Neural cell (in vitro differentiated cells): ENCODE data around the gene CCDC149.

Experiments used
- EP300 ChIP-seq: fragments of 450-650 bp; conservative IDR thresholded peaks from 2 replicates; pipeline ENCODE4 v1.6.1; 2014; ENCODE audit warnings: antibody characterized with exemption, mild to moderate bottlenecking, moderate library complexity; ENCODE audit not compliant: poor library complexity, severe bottlenecking
- EZH2 ChIP-seq: fragments of 200-600, 300-800 bp; shearing (Covaris generic), sonication (generic); IDR thresholded peaks from 2 replicates; pipeline ENCODE4 v1.6.1; 2014; ENCODE audit warnings: antibody characterized with exemption, low read length, borderline replicate concordance, mild to moderate bottlenecking; ENCODE audit not compliant: insufficient read depth, poor library complexity, severe bottlenecking
- POLR2AphosphoS5 ChIP-seq: IDR thresholded peaks from 2 replicates; pipeline ENCODE4 v1.6.1; 2012
- TAF1 ChIP-seq: IDR thresholded peaks from 2 replicates; pipeline ENCODE4 v1.6.1; 2012; ENCODE audit warnings: low read depth
- TF ChIP-seq, protein P1 (sequence below): fragments of 450-650 bp; IDR thresholded peaks from 2 replicates; pipeline ENCODE4 v1.5.1; 2014; ENCODE audit warnings: antibody characterized with exemption, mild to moderate bottlenecking, moderate library complexity; ENCODE audit not compliant: poor library complexity, severe bottlenecking
- TF ChIP-seq, protein P2 (sequence below): IDR thresholded peaks from 2 replicates; pipeline ENCODE4 v1.6.1; 2012; ENCODE audit warnings: borderline replicate concordance

DNA sequence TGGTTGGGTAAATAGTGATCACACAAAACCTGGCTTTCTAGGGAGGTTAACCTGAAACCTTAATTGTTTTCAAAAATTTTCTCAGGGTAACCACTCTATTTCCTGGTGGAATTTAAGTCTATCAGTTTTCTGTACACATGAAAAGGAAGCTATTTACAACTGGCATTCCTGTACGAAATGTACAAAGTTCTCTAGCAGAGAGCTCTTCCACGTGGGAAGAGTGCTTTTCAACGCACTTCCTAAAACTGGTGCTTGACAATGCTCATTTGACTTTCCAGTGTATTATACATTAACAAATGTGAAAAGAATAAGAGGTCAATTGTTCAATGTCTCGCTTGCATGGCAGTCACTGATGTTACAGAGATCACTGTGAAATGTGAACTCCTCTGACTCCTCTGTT is 120.3 kb downstream of the CCDC149 start:
- no peak for TF ChIP-seq EP300
- TF ChIP-seq, protein P1, sequence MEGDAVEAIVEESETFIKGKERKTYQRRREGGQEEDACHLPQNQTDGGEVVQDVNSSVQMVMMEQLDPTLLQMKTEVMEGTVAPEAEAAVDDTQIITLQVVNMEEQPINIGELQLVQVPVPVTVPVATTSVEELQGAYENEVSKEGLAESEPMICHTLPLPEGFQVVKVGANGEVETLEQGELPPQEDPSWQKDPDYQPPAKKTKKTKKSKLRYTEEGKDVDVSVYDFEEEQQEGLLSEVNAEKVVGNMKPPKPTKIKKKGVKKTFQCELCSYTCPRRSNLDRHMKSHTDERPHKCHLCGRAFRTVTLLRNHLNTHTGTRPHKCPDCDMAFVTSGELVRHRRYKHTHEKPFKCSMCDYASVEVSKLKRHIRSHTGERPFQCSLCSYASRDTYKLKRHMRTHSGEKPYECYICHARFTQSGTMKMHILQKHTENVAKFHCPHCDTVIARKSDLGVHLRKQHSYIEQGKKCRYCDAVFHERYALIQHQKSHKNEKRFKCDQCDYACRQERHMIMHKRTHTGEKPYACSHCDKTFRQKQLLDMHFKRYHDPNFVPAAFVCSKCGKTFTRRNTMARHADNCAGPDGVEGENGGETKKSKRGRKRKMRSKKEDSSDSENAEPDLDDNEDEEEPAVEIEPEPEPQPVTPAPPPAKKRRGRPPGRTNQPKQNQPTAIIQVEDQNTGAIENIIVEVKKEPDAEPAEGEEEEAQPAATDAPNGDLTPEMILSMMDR: no peak
- TF ChIP-seq, protein P2, sequence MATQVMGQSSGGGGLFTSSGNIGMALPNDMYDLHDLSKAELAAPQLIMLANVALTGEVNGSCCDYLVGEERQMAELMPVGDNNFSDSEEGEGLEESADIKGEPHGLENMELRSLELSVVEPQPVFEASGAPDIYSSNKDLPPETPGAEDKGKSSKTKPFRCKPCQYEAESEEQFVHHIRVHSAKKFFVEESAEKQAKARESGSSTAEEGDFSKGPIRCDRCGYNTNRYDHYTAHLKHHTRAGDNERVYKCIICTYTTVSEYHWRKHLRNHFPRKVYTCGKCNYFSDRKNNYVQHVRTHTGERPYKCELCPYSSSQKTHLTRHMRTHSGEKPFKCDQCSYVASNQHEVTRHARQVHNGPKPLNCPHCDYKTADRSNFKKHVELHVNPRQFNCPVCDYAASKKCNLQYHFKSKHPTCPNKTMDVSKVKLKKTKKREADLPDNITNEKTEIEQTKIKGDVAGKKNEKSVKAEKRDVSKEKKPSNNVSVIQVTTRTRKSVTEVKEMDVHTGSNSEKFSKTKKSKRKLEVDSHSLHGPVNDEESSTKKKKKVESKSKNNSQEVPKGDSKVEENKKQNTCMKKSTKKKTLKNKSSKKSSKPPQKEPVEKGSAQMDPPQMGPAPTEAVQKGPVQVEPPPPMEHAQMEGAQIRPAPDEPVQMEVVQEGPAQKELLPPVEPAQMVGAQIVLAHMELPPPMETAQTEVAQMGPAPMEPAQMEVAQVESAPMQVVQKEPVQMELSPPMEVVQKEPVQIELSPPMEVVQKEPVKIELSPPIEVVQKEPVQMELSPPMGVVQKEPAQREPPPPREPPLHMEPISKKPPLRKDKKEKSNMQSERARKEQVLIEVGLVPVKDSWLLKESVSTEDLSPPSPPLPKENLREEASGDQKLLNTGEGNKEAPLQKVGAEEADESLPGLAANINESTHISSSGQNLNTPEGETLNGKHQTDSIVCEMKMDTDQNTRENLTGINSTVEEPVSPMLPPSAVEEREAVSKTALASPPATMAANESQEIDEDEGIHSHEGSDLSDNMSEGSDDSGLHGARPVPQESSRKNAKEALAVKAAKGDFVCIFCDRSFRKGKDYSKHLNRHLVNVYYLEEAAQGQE: no peak
- no peak for TF ChIP-seq POLR2AphosphoS5
- TF ChIP-seq TAF1: no peak
- TF ChIP-seq EZH2: no peak
